ENCODE results near the gene PPP1R14B.

DNA sequence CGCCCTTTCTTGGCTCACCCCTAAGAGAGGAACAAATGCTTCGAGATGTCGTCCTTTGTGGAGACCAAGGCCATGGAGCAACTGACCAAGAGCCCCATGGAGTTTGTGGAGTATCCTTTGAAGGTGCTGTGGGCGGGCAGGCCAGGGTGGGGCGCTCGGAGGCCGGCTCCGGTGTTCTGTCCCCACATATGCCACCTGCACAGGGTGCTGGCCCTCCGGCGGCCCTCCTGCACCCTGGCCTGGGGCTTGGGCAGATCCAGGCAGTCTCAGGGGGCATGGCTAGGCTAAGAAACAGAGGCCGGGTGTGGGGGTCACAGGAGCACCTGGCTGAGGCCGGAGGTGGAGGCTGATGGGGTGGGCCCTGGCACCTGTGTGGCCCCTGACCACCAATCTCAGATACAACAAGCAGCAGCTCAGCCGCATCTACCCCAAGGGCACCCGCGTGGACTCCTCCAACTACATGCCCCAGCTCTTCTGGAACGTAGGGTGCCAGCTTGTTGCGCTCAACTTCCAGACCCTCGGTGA lies 14.9 kb upstream of the PPP1R14B start:
- TF ChIP-seq, protein P1, sequence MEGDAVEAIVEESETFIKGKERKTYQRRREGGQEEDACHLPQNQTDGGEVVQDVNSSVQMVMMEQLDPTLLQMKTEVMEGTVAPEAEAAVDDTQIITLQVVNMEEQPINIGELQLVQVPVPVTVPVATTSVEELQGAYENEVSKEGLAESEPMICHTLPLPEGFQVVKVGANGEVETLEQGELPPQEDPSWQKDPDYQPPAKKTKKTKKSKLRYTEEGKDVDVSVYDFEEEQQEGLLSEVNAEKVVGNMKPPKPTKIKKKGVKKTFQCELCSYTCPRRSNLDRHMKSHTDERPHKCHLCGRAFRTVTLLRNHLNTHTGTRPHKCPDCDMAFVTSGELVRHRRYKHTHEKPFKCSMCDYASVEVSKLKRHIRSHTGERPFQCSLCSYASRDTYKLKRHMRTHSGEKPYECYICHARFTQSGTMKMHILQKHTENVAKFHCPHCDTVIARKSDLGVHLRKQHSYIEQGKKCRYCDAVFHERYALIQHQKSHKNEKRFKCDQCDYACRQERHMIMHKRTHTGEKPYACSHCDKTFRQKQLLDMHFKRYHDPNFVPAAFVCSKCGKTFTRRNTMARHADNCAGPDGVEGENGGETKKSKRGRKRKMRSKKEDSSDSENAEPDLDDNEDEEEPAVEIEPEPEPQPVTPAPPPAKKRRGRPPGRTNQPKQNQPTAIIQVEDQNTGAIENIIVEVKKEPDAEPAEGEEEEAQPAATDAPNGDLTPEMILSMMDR (IDR thresholded peaks at IDR 0.05 in 4 of 5, conservative IDR thresholded peaks at IDR 0.05 in 1 of 5) = no peak
- TF ChIP-seq POLR2A (IDR thresholded peaks at IDR 0.05) = no peak

All from gastrocnemius medialis (tissue), 4 donors.